Mucosa of rectum (tissue), 2 donors: ENCODE results near the gene SLC18A3.

Experiments
- H3K27ac ChIP-seq, 2 donors: one replicate each; pipeline ENCODE4 v1.7.0; 2013; ENCODE audit warnings: inconsistent platforms in 2 of 2, low read depth in 2 of 2, low read length in 2 of 2
- H3K27me3 ChIP-seq, 2 donors: one replicate each; pipeline ENCODE4 v1.7.0; 2013; ENCODE audit warnings: low read length in 2 of 2; ENCODE audit not compliant: control insufficient read depth in 2 of 2, insufficient read depth in 2 of 2
- H3K36me3 ChIP-seq, 2 donors: one replicate each; pipeline ENCODE4 v1.7.0; 2013; ENCODE audit warnings: low read length in 2 of 2; ENCODE audit not compliant: control insufficient read depth in 2 of 2, insufficient read depth in 2 of 2
- H3K4me1 ChIP-seq, 2 donors: one replicate each; pipeline ENCODE4 v1.7.0; 2013; ENCODE audit warnings: low read length in 2 of 2, mild to moderate bottlenecking in 1 of 2; ENCODE audit not compliant: control insufficient read depth in 2 of 2, insufficient read depth in 2 of 2
- H3K4me3 ChIP-seq, 2 donors: one replicate each; pipeline ENCODE4 v1.7.0; 2013; ENCODE audit warnings: low read length in 2 of 2
- H3K9ac ChIP-seq, 2 donors: one replicate each; pipeline ENCODE4 v1.7.0; 2013; ENCODE audit warnings: low read length in 2 of 2, low read depth in 1 of 2, mild to moderate bottlenecking in 1 of 2
- H3K9me3 ChIP-seq, 2 donors: one replicate each; pipeline ENCODE4 v1.7.0; 2013; ENCODE audit warnings: low read length in 2 of 2; ENCODE audit not compliant: control insufficient read depth in 2 of 2
- donor health status: healthy.
- donor health status: Normal muscosa, but diverticular disease.

SLC18A3 gene

DNA sequence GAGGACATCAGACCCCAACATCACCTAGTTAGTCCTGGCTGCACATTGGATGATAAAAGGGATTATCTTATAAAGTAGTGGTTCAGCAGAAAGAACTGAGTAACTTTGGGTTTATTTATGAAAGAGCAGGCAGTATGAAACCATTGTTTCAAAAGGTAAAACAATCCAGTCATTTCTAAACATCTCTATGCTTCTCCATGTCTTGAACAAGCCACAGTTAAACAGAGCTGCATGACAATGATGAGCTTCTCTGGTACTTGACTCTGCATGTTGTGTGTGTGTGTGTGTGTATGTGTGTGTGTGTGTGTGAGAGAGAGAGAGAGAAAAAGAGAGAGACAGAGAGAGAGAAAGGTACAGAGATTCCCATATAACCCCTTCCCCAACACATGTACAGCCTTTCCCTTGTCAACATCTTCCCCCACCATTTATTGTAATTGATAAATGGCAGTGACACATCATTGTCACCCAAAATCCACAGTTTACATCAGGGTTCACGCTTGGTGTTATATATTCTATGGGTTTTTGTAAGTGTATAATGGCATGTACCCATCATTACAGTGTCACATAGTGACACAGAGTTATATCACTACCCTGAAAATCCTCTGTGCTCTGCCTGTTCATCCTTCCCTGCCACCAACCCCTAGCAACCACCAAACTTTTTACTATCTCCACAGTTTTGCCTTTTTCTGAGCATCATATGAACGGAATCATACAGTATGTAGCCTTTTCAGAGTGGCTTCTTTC is 32.8 kb upstream of the SLC18A3 start:
- Histone ChIP-seq H3K36me3 (no peaks in the 10 kb centered on the region), H3K4me3 (no peak overlapping the region), H3K4me1 (no peaks in the 10 kb centered on the region), H3K9me3 (no peaks in the 10 kb centered on the region), H3K9ac (no peak overlapping the region), H3K27ac (no peak overlapping the region), H3K27me3 (no peaks in the 10 kb centered on the region)

DNA sequence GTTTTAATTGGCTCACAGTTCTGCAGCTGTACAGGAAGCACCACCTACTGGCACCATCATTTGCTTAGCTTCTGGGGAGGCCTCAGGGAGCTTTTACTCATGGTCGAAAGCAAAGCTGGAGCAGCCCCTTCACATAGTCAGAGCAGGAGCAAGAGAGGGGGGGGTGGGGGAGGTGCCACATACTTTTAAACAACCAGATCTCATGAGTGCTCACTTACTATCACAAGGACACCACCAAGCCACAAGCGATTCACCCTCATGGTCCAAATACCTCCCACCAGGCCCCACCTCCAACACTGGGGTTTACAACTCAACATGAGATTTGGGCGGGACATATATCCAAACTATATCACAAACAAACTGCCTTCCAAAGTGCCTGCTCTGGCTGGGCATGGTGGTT is 31.7 kb upstream of the SLC18A3 start:
- no peak overlapping the region for H3K4me3 ChIP-seq
- no peaks in the 10 kb centered on the region for H3K27me3 ChIP-seq
- no peaks in the 10 kb centered on the region for H3K36me3 ChIP-seq
- no peaks in the 10 kb centered on the region for H3K4me1 ChIP-seq
- H3K27ac ChIP-seq, result no peak overlapping the region
- H3K9ac ChIP-seq, result no peak overlapping the region
- H3K9me3 ChIP-seq, result no peaks in the 10 kb centered on the region

DNA sequence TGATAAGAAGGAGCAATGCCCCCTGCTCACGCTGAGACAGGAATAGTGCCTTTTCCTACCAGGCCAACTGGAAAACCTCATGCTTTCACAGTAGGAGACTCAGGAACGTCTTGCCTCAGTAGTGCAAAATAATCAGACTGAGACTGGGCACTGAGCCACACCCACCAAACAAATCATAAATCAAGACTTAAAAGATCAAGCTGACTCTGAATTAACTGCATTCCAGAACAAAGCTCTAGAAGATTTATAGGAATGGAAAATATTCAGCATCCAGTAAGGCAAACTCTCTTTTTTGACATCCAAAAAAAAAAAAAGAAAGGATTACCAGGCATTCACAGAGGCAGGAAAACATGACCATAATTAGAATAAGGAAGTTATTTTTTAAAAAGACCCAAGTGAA is 30.5 kb upstream of the SLC18A3 start:
- H3K4me3 ChIP-seq, result no peak overlapping the region
- H3K36me3 ChIP-seq, result no peaks in the 10 kb centered on the region
- H3K9me3 ChIP-seq, result no peaks in the 10 kb centered on the region
- H3K4me1 ChIP-seq, result no peaks in the 10 kb centered on the region
- no peak overlapping the region for H3K27ac ChIP-seq
- H3K27me3 ChIP-seq, result peaks cover 0 to 3% of the 10 kb centered on the region in 2 donors
- H3K9ac ChIP-seq, result no peak overlapping the region

DNA sequence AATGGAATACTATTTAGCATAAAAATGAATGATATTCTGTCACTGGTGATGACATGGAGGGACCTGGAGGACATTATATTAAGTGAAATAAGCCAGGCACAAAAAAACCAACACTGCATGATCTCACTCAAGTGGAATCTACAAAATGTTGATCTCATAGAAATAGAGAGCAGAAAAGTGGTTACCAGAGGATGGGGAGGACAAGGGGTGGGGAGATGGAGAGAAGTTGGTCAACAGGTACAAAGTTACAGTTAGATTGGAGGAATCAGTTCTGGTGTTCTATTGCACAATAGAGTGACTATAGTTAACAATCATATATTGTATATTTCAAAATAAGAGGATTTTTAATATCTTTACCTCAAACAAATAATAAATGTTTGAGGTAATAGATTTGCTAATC is 24.7 kb upstream of the SLC18A3 start:
- H3K4me3 ChIP-seq, result no peak overlapping the region
- H3K27me3 ChIP-seq, result peaks cover 0 to 3% of the 10 kb centered on the region in 2 donors
- no peak overlapping the region for H3K27ac ChIP-seq
- no peaks in the 10 kb centered on the region for H3K4me1 ChIP-seq
- H3K36me3 ChIP-seq, result no peaks in the 10 kb centered on the region
- H3K9ac ChIP-seq, result no peak overlapping the region
- no peaks in the 10 kb centered on the region for H3K9me3 ChIP-seq

GRCh38 chr10:49587981-49588380 is 22.1 kb upstream of the SLC18A3 start:
- Histone ChIP-seq H3K36me3 (no peaks in the 10 kb centered on the region), H3K4me1 (no peaks in the 10 kb centered on the region), H3K27ac (no peak overlapping the region), H3K4me3 (no peak overlapping the region), H3K27me3 (peaks cover 0 to 3% of the 10 kb centered on the region in 2 donors), H3K9me3 (no peaks in the 10 kb centered on the region), H3K9ac (no peak overlapping the region)

- H3K4me1 ChIP-seq, result no peaks in the 10 kb centered on the region
- H3K27ac ChIP-seq, result no peak overlapping the region
- H3K27me3 ChIP-seq, result peaks cover 0 to 3% of the 10 kb centered on the region in 2 donors
- no peaks in the 10 kb centered on the region for H3K36me3 ChIP-seq
- H3K9ac ChIP-seq, result no peak overlapping the region
- no peaks in the 10 kb centered on the region for H3K9me3 ChIP-seq
- no peak overlapping the region for H3K4me3 ChIP-seq
Measured at GRCh38 chr10:49592726-49593563, 17.2 kb upstream of the SLC18A3 start.

- Histone ChIP-seq H3K27me3 (peaks cover 0 to 3% of the 10 kb centered on the region in 2 donors), H3K4me3 (no peak overlapping the region), H3K27ac (no peak overlapping the region), H3K9ac (no peak overlapping the region), H3K36me3 (no peaks in the 10 kb centered on the region), H3K9me3 (no peaks in the 10 kb centered on the region), H3K4me1 (no peaks in the 10 kb centered on the region)
Measured at GRCh38 chr10:49593564-49593875, 16.6 kb upstream of the SLC18A3 start.

GRCh38 chr10:49593998-49594397 is 16.1 kb upstream of the SLC18A3 start:
- Histone ChIP-seq H3K36me3 (no peaks in the 10 kb centered on the region), H3K4me3 (no peak overlapping the region), H3K27me3 (peaks cover 0 to 3% of the 10 kb centered on the region in 2 donors), H3K27ac (no peak overlapping the region), H3K9ac (no peak overlapping the region), H3K9me3 (no peaks in the 10 kb centered on the region), H3K4me1 (no peaks in the 10 kb centered on the region)

- Histone ChIP-seq H3K27ac (no peak overlapping the region), H3K27me3 (peaks cover 0 to 3% of the 10 kb centered on the region in 2 donors), H3K36me3 (no peaks in the 10 kb centered on the region), H3K4me1 (no peaks in the 10 kb centered on the region), H3K4me3 (no peak overlapping the region), H3K9ac (no peak overlapping the region), H3K9me3 (no peaks in the 10 kb centered on the region)
Measured at GRCh38 chr10:49594594-49594993, 15.5 kb upstream of the SLC18A3 start.

DNA sequence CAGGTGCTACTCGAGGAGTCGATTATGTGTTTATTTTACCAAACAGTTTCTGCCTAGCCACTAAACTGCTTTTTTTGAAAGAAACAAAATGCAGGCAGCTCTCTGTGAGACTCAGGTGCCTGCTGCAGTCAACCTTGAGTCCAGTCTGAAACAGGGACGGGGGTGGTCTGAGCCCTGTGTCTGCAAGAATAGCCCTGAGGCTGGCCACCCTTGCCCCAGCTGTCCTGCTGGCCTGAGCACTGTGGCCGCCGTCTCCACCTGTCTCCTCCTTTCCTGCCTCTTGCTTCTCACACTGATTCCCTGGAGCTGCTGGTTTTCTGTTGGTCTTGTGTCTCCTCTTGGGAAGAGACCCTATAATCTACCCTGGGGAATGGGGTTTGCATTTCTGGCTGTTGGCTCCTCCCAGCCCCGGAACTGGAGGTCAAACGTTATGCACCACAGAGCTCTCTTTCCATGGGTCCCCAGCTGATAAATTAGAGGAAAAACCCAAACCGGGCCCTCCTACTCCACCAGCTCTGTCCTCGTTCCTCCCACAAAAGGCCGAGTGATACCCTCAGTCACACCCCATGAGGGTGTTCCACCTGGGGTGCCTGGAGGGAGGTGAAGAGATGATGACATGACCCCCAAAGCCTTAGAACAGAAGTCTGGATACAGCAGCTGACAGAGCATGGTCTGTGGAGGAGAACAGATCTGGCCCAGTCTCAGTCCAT is 15.0 kb upstream of the SLC18A3 start:
- H3K9me3 ChIP-seq, result no peaks in the 10 kb centered on the region
- H3K36me3 ChIP-seq, result no peaks in the 10 kb centered on the region
- no peaks in the 10 kb centered on the region for H3K4me1 ChIP-seq
- no peak overlapping the region for H3K27ac ChIP-seq
- H3K27me3 ChIP-seq, result peaks cover 0 to 3% of the 10 kb centered on the region in 2 donors
- no peak overlapping the region for H3K9ac ChIP-seq
- no peak overlapping the region for H3K4me3 ChIP-seq
